Measurements from ENCODE around the gene TUFT1. TPM values are rescaled to one million over a fixed set of nuclear protein-coding genes. Genes with fewer than 3 reads are reported as not detected.
"Not testable (repeated sequence)": the region's sequence is repeated elsewhere in the genome, so short reads cannot be mapped to it uniquely, and the experiment has no call there.

TUFT1 gene
- total RNA-seq, 2 experiments from 2014 or later, result 2.3 to 2.7 TPM

GRCh38 chr1:151610142-151610541, 70.0 kb downstream of the TUFT1 start:
- POLR2A ChIA-PET, result no interaction called here
- CTCF ChIA-PET, result interaction anchor here (1.1 kb wide), 1 partner anchor 16 kb away, joined by 3 read pairs; no protein-coding TSS in a partner anchor

DNA sequence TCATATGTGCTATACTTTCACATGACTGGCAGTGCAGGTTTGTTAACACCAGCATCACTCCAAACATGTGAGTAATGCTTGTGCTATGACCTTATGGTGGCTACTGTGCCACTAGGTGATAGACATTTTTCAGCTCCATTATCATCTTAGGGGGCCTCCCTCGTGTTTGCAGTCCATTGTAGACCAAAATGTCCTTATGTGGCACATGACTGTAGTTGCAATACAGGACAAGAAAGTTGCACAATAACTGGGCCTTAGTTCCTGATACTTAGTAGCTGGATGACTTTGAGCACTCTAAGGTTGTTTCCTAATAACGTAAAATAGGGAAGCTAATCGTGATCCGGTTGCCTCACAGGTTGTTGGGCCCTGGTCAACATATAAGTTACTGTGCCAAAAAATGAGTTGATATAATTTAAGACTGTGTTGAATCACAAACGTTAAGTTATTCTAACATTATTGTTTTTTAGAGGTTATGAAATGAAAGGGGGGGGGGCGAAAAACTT, 71.2 kb downstream of the TUFT1 start:
- ChIA-PET CTCF (interaction anchor here (0.7 to 2.2 kb wide), 3 partner anchors 18 to 246 kb away, joined by 3 to 5 read pairs (median 3); no protein-coding TSS in a partner anchor), POLR2A (interaction anchor here (1.3 kb wide), 1 partner anchor 225 kb away, joined by 3 read pairs; no protein-coding TSS in a partner anchor)

GRCh38 chr1:151611832-151612500, 71.9 kb downstream of the TUFT1 start, which contains the start of gene SNX27:
Gene SNX27, plus strand, starts transcription at chr1:151612050. Its CDS starts 152 bp downstream, at chr1:151612202.
- POLR2A ChIA-PET, result interaction anchor here (1.3 kb wide), 1 partner anchor 224 kb away, joined by 3 read pairs; no protein-coding TSS in a partner anchor

DNA sequence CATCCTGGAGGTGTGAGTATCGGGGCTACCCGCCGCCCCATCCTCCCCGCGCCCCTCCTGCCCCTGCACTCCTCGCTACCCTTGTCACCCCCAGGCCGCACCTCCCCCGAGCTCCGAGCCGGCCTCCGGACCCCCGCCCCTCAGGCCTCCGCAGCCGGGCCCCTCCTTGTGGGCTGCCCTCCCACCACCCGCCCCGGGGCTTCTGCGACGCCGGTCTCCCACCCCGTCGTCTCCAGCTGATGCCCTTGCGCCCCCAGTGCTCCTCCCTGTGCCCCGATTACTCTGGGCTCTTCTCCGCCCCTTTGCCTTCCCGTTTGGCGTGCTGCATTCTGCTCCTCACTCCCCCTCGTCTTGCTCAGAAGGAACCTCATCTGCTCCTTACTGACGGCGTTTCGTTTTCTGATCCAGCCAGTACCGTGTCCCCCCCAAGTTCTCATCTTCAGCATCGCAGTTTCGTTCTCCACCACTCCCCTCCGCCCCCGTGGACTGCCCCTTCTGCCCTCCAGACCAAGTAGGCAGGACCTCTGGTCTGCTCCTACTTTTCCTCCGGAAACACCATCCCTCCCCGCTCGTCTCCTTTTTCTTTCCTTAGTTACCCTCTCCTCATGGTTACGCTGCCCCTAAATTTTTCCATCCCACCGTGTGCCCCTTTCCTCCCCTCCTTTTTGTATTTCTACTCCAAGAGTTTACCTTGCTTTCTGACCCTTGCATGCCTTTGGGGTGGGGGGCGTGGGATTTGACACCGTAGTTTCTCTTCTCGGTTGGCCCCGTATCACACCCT, 72.6 kb downstream of the TUFT1 start:
- ChIA-PET POLR2A (interaction anchor here (1.3 kb wide), 1 partner anchor 224 kb away, joined by 3 read pairs; no protein-coding TSS in a partner anchor), CTCF (interaction anchor here (1.2 to 2.2 kb wide), 2 partner anchors 19 to 105 kb away, joined by 3 to 5 read pairs; no protein-coding TSS in a partner anchor)

More at GRCh38 chr1:151611832-151612500, 71.9 kb downstream of the TUFT1 start, which contains the start of gene SNX27:
- CTCF ChIA-PET, result interaction anchor here (0.7 to 2.2 kb wide), 3 partner anchors 18 to 247 kb away, joined by 3 to 5 read pairs (median 3); no protein-coding TSS in a partner anchor

DNA sequence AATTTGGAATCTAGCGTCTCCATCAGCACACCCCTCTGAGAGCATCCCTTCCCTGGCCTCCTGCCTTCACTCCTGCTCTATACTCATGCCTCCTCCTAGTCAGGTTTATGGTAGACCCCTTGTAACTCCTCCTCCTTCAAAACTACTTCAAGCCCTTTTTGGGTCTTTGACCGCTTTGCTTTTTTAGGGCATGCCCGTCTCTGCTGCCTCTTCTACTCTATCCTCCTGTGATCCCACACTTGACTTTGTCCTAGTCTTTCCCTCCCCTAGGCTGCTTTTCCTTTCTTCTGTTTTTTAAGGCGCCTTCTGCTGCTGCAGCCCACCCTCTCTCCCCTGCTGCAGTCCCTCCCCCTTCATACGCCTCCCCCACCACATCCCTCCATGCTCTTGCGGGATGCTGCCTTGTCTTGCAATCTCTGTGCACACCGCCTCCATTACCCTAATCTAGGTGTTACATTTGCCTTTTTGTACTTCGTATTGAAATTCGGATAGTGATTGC, 73.2 kb downstream of the TUFT1 start:
- CTCF ChIA-PET, result no interaction called here

DNA sequence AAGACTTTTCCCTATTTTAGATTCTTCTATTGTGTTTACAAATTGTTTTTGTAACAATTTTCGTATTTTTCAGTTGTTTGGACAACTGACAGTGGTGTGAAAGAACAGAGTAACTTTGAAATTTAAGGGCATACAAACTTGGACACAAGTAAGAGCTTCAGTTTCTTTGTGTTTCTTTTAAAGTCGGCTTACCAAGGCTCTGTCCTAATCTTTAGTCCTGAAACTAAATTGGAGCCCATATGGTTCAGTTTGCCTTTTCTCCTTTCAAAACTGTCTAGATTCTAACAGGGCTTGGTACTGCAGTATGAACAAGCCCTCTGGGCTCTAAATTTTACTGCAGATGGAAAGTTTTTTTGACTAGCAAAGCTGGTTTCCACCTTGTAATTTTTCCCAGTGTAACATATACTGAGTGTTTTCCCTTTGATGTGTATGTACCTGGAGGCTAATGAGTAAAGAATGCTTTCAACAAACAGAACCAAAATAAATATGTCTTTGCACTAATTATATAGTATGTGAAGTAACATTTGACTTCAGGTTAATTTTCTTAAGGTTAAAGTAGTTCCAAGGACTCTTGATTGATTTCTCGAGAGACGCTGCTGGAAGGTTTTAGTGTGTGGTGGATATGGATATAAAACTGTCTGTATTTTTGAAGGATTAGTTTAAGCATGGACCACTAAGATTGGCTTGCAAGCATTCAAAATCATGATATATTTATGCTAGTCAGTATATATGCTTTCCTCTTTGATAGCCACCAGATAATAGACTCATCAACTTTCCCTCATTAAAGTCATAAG, 75.8 kb downstream of the TUFT1 start:
- ChIA-PET CTCF (interaction anchor here (1.7 kb wide), 1 partner anchor 22 kb away, joined by 7 read pairs; no protein-coding TSS in a partner anchor), POLR2A (no interaction called here)

More for the DNA sequence above, 73.2 kb downstream of the TUFT1 start:
- POLR2A ChIA-PET, result no interaction called here

- ChIA-PET POLR2A (no interaction called here), CTCF (interaction anchor here (1.7 kb wide), 1 partner anchor 22 kb away, joined by 7 read pairs; no protein-coding TSS in a partner anchor)
Observed at GRCh38 chr1:151616505-151616849, 76.4 kb downstream of the TUFT1 start.

DNA sequence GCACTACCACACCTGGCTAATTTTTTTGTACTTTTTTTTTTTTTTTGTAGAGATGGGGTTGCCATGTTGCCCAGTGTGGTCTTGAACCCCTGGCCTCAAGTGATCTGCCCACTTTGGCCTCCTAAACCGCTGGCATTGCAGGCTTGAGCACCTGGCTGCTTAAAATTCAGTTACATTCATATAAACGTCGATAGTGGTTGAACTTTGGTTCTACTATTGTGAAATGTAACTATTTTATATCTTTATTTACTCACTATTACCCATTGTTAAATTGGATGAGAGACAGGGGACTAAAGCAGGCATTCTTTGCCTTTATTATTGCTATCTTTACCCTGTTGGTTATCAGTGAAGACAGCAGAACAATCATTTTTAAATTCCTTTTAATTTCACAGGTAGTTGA, 77.9 kb downstream of the TUFT1 start:
- CTCF ChIA-PET, result no interaction called here
- POLR2A ChIA-PET, result no interaction called here

DNA sequence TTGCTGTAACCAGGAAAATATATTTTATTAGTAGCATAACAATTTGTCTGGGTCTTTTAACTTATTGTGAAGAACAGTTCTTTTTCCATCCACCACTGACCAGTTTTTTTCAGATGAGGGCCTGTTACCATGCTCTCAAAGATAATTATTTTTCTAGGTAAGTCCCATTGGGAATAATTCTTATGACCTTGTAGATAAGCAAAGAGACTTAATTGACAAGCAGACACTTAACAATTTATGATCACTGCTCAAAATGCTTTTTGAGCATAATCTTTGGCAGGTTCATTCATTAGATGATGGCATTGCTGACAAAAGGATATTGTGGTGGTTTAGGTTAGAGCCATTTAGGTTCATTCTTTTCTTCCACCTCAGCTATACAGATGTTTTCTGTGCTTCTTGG, 78.4 kb downstream of the TUFT1 start:
- ChIA-PET POLR2A (no interaction called here), CTCF (no interaction called here)

GRCh38 chr1:151618996-151619395, 78.9 kb downstream of the TUFT1 start:
- POLR2A ChIA-PET, result not testable (repeated sequence)
- CTCF ChIA-PET, result interaction anchor here (0.9 kb wide), 1 partner anchor 13 kb away, joined by 3 read pairs; no protein-coding TSS in a partner anchor

DNA sequence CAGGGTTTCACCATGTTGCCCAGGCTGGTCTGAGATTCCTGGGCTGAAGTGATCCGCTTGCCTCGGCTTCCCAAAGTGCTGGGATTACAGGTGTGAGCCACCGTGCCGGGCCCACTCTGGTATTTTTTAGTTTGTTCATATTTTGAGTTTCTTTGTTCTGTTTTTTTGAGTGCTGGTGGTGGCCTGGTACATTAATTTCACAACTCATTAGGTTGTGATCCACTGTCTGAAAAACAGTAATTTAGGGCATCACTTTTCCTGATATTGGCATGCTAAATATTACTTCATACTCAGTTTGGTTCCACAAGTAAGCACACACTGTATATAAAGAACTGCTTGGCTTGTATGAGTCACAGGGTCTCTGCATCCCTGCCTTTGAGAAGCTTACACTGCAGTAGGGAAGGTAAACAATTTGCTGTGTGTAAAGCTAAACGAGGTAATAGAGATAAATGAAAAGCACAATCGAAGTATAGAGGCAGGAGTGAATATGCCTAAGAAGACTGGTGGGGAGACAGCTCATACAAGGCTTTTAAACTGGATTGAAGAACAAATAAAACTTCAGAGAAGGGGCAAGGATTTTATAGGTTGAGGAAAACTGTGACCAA, 79.5 kb downstream of the TUFT1 start:
- ChIA-PET POLR2A (no interaction called here), CTCF (interaction anchor here (0.9 to 1.7 kb wide), 2 partner anchors 14 to 26 kb away, joined by 3 to 5 read pairs; no protein-coding TSS in a partner anchor)

GRCh38 chr1:151620286-151620685, 80.2 kb downstream of the TUFT1 start:
- ChIA-PET CTCF (interaction anchor here (0.9 to 1.7 kb wide), 2 partner anchors 15 to 26 kb away, joined by 3 to 5 read pairs; no protein-coding TSS in a partner anchor), POLR2A (no interaction called here)

DNA sequence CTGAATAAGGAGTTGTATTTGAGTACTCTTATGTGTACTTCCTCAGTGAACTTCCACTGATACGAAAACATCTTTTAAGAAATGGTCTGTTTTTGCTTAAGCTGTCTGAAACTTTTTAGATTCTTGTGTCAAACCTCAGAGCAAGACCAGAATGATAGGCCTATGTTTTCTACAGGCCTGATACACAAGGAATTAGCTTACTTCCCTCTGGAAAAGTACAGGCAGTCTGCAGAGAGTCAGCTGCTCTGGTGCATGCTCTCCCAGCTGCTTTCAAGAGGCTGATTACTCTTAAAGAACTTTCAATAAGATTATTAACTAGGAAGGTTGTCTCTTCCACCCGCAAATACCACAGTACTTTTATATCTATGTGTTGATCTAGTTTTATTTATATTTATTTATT, 81.2 kb downstream of the TUFT1 start:
- POLR2A ChIA-PET, result no interaction called here
- CTCF ChIA-PET, result no interaction called here

- POLR2A ChIA-PET, result no interaction called here
Observed at GRCh38 chr1:151624783-151625182, 84.7 kb downstream of the TUFT1 start.

DNA sequence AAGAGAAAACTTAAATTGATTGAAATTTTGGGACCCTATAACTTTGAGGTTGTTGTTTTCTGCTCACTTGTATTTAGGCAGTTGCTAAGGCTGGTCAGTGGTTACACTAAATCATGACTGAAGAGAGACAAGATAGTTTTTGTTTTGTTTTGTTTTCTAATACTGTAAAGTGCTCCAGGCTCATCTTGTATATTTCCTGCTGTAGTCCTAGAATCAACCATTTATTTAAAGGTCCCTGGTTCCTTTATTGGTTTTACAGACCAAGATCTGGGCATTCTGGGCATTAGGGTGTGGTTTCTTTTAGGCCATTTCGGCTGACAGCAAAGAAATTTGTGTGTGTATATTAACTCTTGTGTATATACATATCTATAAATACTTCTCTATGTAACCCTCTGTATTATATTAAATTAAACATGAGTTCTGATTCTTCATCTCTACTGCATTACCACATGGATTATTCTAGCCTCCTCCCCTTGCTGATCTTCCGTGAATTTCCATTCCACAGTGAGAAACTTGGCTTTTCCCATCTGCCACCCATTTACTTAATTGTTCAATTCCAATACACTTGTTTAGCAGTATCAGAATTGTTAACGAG, 86.7 kb downstream of the TUFT1 start:
- CTCF ChIA-PET, result no interaction called here
- POLR2A ChIA-PET, result no interaction called here

More at GRCh38 chr1:151624783-151625182, 84.7 kb downstream of the TUFT1 start:
- CTCF ChIA-PET, result no interaction called here

DNA sequence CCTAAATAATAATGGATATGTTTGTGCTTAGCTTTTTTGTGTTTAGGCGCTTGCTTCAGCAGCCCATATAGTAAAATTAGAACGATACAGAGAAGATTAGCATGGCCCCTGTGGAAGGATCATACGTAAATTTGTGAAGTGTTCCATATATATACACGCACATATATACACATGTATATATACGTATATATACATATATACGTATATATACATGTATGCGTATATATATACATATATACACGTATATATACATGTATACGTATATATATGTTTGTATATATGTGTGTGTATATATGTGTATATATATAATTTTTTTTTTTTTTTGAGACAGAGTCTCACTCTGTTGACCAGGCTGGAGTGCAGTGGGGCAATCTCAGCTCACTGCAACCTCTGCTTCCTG, 89.2 kb downstream of the TUFT1 start:
- ChIA-PET CTCF (interaction anchor here (1.8 kb wide), 1 partner anchor 9 kb away, joined by 5 read pairs; no protein-coding TSS in a partner anchor), POLR2A (no interaction called here)

Data from activated CD8-positive, alpha-beta memory T cell treated with anti-CD3 and anti-CD28 coated beads for 36 hours (primary cell).